Liver (tissue), 9 donors: ENCODE measurements around the gene OXGR1. TPM values are rescaled to one million over a fixed set of nuclear protein-coding genes. Genes with fewer than 3 reads are reported as not detected.
A peak's percentile ranks its signal among the peaks of the same experiment; 100 is the strongest.

ENCODE experiments used
- DNase-seq: peaks from one replicate; pipeline ENCODE4 v3.0.0-alpha.2; 2017; ENCODE audit warnings: low spot score
- H3K27ac ChIP-seq, 2 donors: one replicate each; pipeline ENCODE4 v1.7.0; 2013; ENCODE audit warnings: inconsistent platforms in 2 of 2, low read length in 2 of 2, control low read depth in 1 of 2, low read depth in 1 of 2, mild to moderate bottlenecking in 1 of 2
- H3K27me3 ChIP-seq, 4 donors: one replicate each; pipeline versions ENCODE4 v1.6.1 to v1.7.0; 2013; ENCODE audit warnings: low read length in 3 of 4, inconsistent platforms in 1 of 4, mild to moderate bottlenecking in 1 of 4, moderate library complexity in 1 of 4; ENCODE audit not compliant: control insufficient read depth in 4 of 4, insufficient read depth in 4 of 4
- H3K36me3 ChIP-seq, 4 donors: one replicate each; pipeline versions ENCODE4 v1.6.1 to v1.7.0; 2013; ENCODE audit warnings: low read length in 3 of 4, mild to moderate bottlenecking in 3 of 4, low read depth in 1 of 4, moderate library complexity in 1 of 4; ENCODE audit not compliant: control insufficient read depth in 4 of 4, insufficient read depth in 3 of 4
- H3K4me1 ChIP-seq, 4 donors: one replicate each; pipeline versions ENCODE4 v1.6.1 to v1.7.0; 2013; ENCODE audit warnings: low read length in 3 of 4, mild to moderate bottlenecking in 3 of 4, moderate library complexity in 1 of 4; ENCODE audit not compliant: control insufficient read depth in 4 of 4, insufficient read depth in 4 of 4
- H3K4me3 ChIP-seq, 3 donors: one replicate each; pipeline versions ENCODE4 v1.6.1 to v1.7.0; 2013; ENCODE audit warnings: low read length in 3 of 3, control low read depth in 1 of 3, low read depth in 1 of 3, mild to moderate bottlenecking in 1 of 3
- H3K9ac ChIP-seq, 2 donors: one replicate each; pipeline ENCODE4 v1.7.0; 2013; ENCODE audit warnings: low read length in 2 of 2, mild to moderate bottlenecking in 2 of 2, moderate library complexity in 2 of 2, control low read depth in 1 of 2, low read depth in 1 of 2
- H3K9me3 ChIP-seq, 4 donors: one replicate each; pipeline versions ENCODE4 v1.6.1 to v1.7.0; 2013; ENCODE audit warnings: low read length in 3 of 4; ENCODE audit not compliant: control insufficient read depth in 4 of 4
- EGR1 ChIP-seq, 2 donors: IDR thresholded peaks; 2 replicates each; pipeline ENCODE4 v1.6.1; 2016 to 2018; ENCODE audit warnings: antibody characterized with exemption in 2 of 2, low read depth in 2 of 2
- FOXA1 ChIP-seq: IDR thresholded peaks from 2 replicates; pipeline ENCODE4 v1.6.1; 2016; ENCODE audit warnings: antibody characterized with exemption
- FOXA2 ChIP-seq: IDR thresholded peaks from 2 replicates; pipeline ENCODE4 v1.6.1; 2016; ENCODE audit warnings: antibody characterized with exemption
- GABPA ChIP-seq, 2 donors: IDR thresholded peaks in 1 of 2; conservative IDR thresholded peaks in 1 of 2; 2 replicates each; pipeline ENCODE4 v1.6.1; 2016; ENCODE audit warnings: antibody characterized with exemption in 2 of 2, mild to moderate bottlenecking in 1 of 2, moderate library complexity in 1 of 2
- HNF4A ChIP-seq, 2 donors: conservative IDR thresholded peaks; 2 replicates each; pipeline ENCODE4 v1.6.1; 2016; ENCODE audit warnings: antibody characterized with exemption in 2 of 2, mild to moderate bottlenecking in 2 of 2
- HNF4G ChIP-seq: IDR thresholded peaks from 2 replicates; pipeline ENCODE4 v1.6.1; 2016; ENCODE audit warnings: antibody characterized with exemption
- JUND ChIP-seq, 2 donors: IDR thresholded peaks; 2 replicates each; pipeline ENCODE4 v1.6.1; 2016; ENCODE audit warnings: antibody characterized with exemption in 2 of 2
- NR2F2 ChIP-seq: IDR thresholded peaks from 2 replicates; pipeline ENCODE4 v1.6.1; 2016; ENCODE audit warnings: antibody characterized with exemption
- RAD21 ChIP-seq, 2 donors: IDR thresholded peaks; 2 replicates each; pipeline ENCODE4 v1.6.1; 2016; ENCODE audit warnings: antibody characterized with exemption in 2 of 2, mild to moderate bottlenecking in 2 of 2
- RXRA ChIP-seq, 2 donors: IDR thresholded peaks; 2 replicates each; pipeline ENCODE4 v1.6.1; 2017 to 2018; ENCODE audit warnings: antibody characterized with exemption in 2 of 2, mild to moderate bottlenecking in 1 of 2
- SP1 ChIP-seq: IDR thresholded peaks from 2 replicates; pipeline ENCODE4 v1.6.1; 2018; ENCODE audit warnings: antibody characterized with exemption, mild to moderate bottlenecking
- TAF1 ChIP-seq: conservative IDR thresholded peaks from 2 replicates; pipeline ENCODE4 v1.6.1; 2016; ENCODE audit warnings: antibody characterized with exemption, mild to moderate bottlenecking
- YY1 ChIP-seq: IDR thresholded peaks from 2 replicates; pipeline ENCODE4 v1.6.1; 2016; ENCODE audit warnings: antibody characterized with exemption, mild to moderate bottlenecking
- WGBS: extraction: QIAGEN DNeasy Blood & Tissue Kit; methylation state at CpG from one replicate; pipeline ENCODE4 v1.1.7; 2013; 5-methylcytosine and 5-hydroxymethylcytosine counted together
- polyA plus RNA-seq, 2 donors: library from polyadenylated mRNA; stranded (reverse) in 1 of 2; unstranded in 1 of 2; fragments of 200-250 nt in 1 of 2; fragments of >200 nt in 1 of 2; fragmentation: Nextera tagmentation in 1 of 2; extraction: Ambion mirVana in 1 of 2; gene quantifications; one replicate each; pipeline versions ENCODE4 v1.2.1 to v1.2.3, GENCODE V29; 2013 to 2015
- total RNA-seq, 2 donors: library from RNA; depleted of rRNA; stranded (reverse); fragments of >200 nt; gene quantifications; one replicate each; pipeline ENCODE4 v1.2.3, GENCODE V29; 2014
- TF ChIP-seq, protein P1 (sequence below): IDR thresholded peaks from 2 replicates; pipeline ENCODE4 v1.6.1; 2016; ENCODE audit warnings: antibody characterized with exemption, mild to moderate bottlenecking
- TF ChIP-seq, protein P2 (sequence below): IDR thresholded peaks from 2 replicates; pipeline ENCODE4 v1.6.1; 2016; ENCODE audit warnings: antibody characterized with exemption
- TF ChIP-seq, protein P3 (sequence below): IDR thresholded peaks from 2 replicates; pipeline ENCODE4 v1.6.1; 2016; ENCODE audit warnings: antibody characterized with exemption
- TF ChIP-seq, protein P4 (sequence below): IDR thresholded peaks from 2 replicates; pipeline ENCODE4 v1.6.1; 2016; ENCODE audit warnings: antibody characterized with exemption
- donor health status: healthy.
- donor health status: healthy.
- donor health status: healthy.
- donor health status: healthy.
- donor health status: healthy.

The OXGR1 gene
- total and polyA plus RNA-seq, 4 donors, result not detected

DNA sequence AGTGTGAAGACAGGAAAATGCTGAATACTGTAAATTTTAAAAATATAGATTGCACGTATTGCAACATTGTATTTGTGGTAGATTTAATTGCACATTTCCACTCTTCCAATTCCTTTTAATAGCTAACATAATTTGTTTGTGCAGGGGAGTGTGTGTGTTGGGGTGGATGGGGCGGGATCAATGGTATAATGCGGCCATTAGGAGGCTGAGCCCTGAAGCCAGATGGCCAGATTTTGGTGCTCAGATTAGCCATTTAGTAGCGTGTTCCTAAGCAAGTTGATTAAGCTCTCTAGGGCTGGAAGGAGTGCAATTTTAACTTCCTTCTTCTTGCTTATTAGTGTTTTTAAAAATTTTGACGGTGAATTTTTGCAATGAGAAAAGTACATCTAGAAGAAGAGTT is 5.8 kb downstream of the OXGR1 start:
- Histone ChIP-seq H3K36me3 (no peaks in the 10 kb centered on the region), H3K9ac (no peak overlapping the region), H3K4me3 (no peak overlapping the region), H3K4me1 (peaks cover 0 to 3% (median 0%) of the 10 kb centered on the region in 4 donors), H3K27me3 (peaks cover 0 to 18% (median 5%) of the 10 kb centered on the region in 4 donors), H3K9me3 (peaks cover 0 to 3% (median 1%) of the 10 kb centered on the region in 4 donors), H3K27ac (no peak overlapping the region)
- no peak for DNase-seq
- 84% methylated on average over 5 of the region's 5 CpGs for WGBS
- TF ChIP-seq SP1 (no peak), FOXA2 (no peak), TAF1 (no peak), EGR1 (IDR thresholded peaks at IDR 0.05; ENCODE audit: low read depth in 2 of 2) (no peak), FOXA1 (no peak), HNF4G (no peak), YY1 (no peak), JUND (IDR thresholded peaks at IDR 0.05) (no peak)
- TF ChIP-seq, protein P1, sequence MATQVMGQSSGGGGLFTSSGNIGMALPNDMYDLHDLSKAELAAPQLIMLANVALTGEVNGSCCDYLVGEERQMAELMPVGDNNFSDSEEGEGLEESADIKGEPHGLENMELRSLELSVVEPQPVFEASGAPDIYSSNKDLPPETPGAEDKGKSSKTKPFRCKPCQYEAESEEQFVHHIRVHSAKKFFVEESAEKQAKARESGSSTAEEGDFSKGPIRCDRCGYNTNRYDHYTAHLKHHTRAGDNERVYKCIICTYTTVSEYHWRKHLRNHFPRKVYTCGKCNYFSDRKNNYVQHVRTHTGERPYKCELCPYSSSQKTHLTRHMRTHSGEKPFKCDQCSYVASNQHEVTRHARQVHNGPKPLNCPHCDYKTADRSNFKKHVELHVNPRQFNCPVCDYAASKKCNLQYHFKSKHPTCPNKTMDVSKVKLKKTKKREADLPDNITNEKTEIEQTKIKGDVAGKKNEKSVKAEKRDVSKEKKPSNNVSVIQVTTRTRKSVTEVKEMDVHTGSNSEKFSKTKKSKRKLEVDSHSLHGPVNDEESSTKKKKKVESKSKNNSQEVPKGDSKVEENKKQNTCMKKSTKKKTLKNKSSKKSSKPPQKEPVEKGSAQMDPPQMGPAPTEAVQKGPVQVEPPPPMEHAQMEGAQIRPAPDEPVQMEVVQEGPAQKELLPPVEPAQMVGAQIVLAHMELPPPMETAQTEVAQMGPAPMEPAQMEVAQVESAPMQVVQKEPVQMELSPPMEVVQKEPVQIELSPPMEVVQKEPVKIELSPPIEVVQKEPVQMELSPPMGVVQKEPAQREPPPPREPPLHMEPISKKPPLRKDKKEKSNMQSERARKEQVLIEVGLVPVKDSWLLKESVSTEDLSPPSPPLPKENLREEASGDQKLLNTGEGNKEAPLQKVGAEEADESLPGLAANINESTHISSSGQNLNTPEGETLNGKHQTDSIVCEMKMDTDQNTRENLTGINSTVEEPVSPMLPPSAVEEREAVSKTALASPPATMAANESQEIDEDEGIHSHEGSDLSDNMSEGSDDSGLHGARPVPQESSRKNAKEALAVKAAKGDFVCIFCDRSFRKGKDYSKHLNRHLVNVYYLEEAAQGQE, result no peak
- TF ChIP-seq, protein P2, sequence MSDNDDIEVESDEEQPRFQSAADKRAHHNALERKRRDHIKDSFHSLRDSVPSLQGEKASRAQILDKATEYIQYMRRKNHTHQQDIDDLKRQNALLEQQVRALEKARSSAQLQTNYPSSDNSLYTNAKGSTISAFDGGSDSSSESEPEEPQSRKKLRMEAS, result no peak

DNA sequence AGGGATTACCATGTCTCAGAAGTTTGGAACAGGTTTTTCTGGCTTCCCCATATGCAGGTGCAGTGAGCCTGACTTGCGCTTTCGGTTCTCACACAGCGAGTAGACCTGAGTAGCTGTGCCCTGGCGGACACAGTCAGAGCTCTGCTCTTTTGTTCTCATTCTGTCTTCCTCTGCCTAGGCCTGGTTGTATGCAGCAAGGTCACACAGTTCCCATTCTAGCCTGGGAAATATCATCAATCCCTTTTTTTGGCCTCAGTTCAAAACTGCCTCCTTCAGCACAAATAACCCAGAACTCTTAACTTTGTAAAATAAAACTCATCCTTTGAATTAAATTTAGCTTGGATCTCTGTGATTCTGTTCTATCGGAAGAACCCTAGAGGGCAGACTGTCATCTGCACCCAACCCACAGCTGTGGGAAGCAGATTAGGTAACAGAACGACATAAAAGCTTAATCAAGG is 10.2 kb downstream of the OXGR1 start:
- H3K27ac ChIP-seq, result no peak overlapping the region
- TF ChIP-seq FOXA1 (no peak), SP1 (peak; percentile 22), RAD21 (IDR thresholded peaks at IDR 0.05) (no peak), EGR1 (IDR thresholded peaks at IDR 0.05; ENCODE audit: low read depth in 2 of 2) (no peak), NR2F2 (peak; percentile 82)
- H3K36me3 ChIP-seq, result no peaks in the 10 kb centered on the region
- DNase-seq, result no peak
- 31% methylated on average over 6 of the region's 6 CpGs for WGBS
- H3K4me3 ChIP-seq, result no peak overlapping the region
- H3K9ac ChIP-seq, result peak overlapping the region in 1 of 2 donors; percentile 27
- peaks cover 0 to 3% (median 0%) of the 10 kb centered on the region in 4 donors for H3K9me3 ChIP-seq
- peaks cover 0 to 13% (median 0%) of the 10 kb centered on the region in 4 donors for H3K27me3 ChIP-seq
- peaks cover 0 to 3% (median 0%) of the 10 kb centered on the region in 4 donors for H3K4me1 ChIP-seq

DNA sequence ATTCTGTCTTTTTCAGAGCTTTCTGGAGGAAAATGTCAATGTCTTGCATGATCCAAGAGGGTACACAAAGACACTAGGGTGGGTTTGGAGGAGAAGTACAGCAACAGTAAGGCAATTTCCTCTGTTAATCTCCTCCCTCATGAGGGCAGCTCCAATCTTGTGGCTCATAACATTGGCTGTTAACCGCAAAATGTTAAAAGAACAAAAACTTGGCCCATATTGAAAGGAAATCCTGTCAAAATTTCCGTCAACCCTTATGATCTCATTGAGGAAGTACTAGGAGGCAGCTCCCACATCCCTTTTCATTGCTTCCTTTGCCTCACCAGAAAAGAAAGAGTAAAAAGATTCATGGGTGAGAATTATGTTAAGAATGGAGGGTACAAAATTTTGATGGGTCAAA is 11.6 kb downstream of the OXGR1 start:
- Histone ChIP-seq H3K9ac (no peak overlapping the region), H3K36me3 (no peaks in the 10 kb centered on the region), H3K9me3 (peaks cover 0 to 5% (median 1%) of the 10 kb centered on the region in 4 donors), H3K4me3 (no peak overlapping the region), H3K4me1 (peaks cover 0 to 3% (median 0%) of the 10 kb centered on the region in 4 donors), H3K27me3 (peaks cover 0 to 10% (median 0%) of the 10 kb centered on the region in 4 donors), H3K27ac (no peak overlapping the region)
- no peak for DNase-seq
- WGBS, result 55% methylated on average over 2 of the region's 2 CpGs
- TF ChIP-seq, protein P3, sequence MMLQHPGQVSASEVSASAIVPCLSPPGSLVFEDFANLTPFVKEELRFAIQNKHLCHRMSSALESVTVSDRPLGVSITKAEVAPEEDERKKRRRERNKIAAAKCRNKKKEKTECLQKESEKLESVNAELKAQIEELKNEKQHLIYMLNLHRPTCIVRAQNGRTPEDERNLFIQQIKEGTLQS, result no peak
- TF ChIP-seq, protein P2, result peak; percentile 31
- TF ChIP-seq HNF4A (conservative IDR thresholded peaks at IDR 0.05), result no peak
- TF ChIP-seq GABPA (IDR thresholded peaks at IDR 0.05 in 1 of 2, conservative IDR thresholded peaks at IDR 0.05 in 1 of 2), result no peak
- no peak for TF ChIP-seq EGR1 (IDR thresholded peaks at IDR 0.05; ENCODE audit: low read depth in 2 of 2)
- no peak for TF ChIP-seq RAD21 (IDR thresholded peaks at IDR 0.05)
- no peak for TF ChIP-seq HNF4G
- TF ChIP-seq RXRA (IDR thresholded peaks at IDR 0.05), result no peak
- no peak for TF ChIP-seq FOXA1
- TF ChIP-seq, protein P4, sequence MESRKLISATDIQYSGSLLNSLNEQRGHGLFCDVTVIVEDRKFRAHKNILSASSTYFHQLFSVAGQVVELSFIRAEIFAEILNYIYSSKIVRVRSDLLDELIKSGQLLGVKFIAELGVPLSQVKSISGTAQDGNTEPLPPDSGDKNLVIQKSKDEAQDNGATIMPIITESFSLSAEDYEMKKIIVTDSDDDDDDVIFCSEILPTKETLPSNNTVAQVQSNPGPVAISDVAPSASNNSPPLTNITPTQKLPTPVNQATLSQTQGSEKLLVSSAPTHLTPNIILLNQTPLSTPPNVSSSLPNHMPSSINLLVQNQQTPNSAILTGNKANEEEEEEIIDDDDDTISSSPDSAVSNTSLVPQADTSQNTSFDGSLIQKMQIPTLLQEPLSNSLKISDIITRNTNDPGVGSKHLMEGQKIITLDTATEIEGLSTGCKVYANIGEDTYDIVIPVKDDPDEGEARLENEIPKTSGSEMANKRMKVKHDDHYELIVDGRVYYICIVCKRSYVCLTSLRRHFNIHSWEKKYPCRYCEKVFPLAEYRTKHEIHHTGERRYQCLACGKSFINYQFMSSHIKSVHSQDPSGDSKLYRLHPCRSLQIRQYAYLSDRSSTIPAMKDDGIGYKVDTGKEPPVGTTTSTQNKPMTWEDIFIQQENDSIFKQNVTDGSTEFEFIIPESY, result no peak
- peak; percentile 17 for TF ChIP-seq SP1
- TF ChIP-seq YY1, result no peak
- TF ChIP-seq NR2F2, result peak; percentile 55
- TF ChIP-seq, protein P1, result no peak
- TF ChIP-seq JUND (IDR thresholded peaks at IDR 0.05), result no peak
